Parathyroid adenoma (tissue), 2 donors: ENCODE measurements around the gene FOXO1.

ENCODE experiments used
- H2AFZ ChIP-seq: fragments of 300-600 bp; sonication (generic); one replicate; pipeline ENCODE4 v1.7.0; 2017; ENCODE audit warnings: antibody characterized with exemption, mild to moderate bottlenecking
- H3K27ac ChIP-seq: fragments of 300-600 bp; sonication (generic); one replicate; pipeline ENCODE4 v1.7.0; 2017
- H3K27me3 ChIP-seq: fragments of 300-600 bp; sonication (generic); one replicate; pipeline ENCODE4 v1.7.0; 2017; ENCODE audit warnings: low read length; ENCODE audit not compliant: control insufficient read depth, insufficient read depth
- H3K36me3 ChIP-seq: fragments of 300-600 bp; sonication (generic); one replicate; pipeline ENCODE4 v1.7.0; 2017; ENCODE audit warnings: low read length; ENCODE audit not compliant: control insufficient read depth, insufficient read depth
- H3K4me1 ChIP-seq: fragments of 300-600 bp; sonication (generic); one replicate; pipeline ENCODE4 v1.7.0; 2017; ENCODE audit warnings: control low read depth
- H3K4me2 ChIP-seq: fragments of 300-600 bp; sonication (generic); one replicate; pipeline ENCODE4 v1.7.0; 2017; ENCODE audit warnings: low read length
- H3K4me3 ChIP-seq: fragments of 300-600 bp; sonication (generic); one replicate; pipeline ENCODE4 v1.7.0; 2017; ENCODE audit warnings: low read depth, low read length
- H3K79me2 ChIP-seq: fragments of 300-600 bp; sonication (generic); one replicate; pipeline ENCODE4 v1.7.0; 2017; ENCODE audit warnings: control low read depth
- H3K9ac ChIP-seq: fragments of 300-600 bp; sonication (generic); one replicate; pipeline ENCODE4 v1.7.0; 2017; ENCODE audit warnings: mild to moderate bottlenecking
- H3K9me3 ChIP-seq: fragments of 300-600 bp; sonication (generic); one replicate; pipeline ENCODE4 v1.7.0; 2017; ENCODE audit warnings: low read length; ENCODE audit not compliant: control insufficient read depth
- TF ChIP-seq, protein P1 (sequence below): fragments of 300-600 bp; sonication (generic); IDR thresholded peaks from one replicate; pipeline ENCODE4 v1.7.0; 2017; ENCODE audit warnings: antibody characterized with exemption, mild to moderate bottlenecking
- donor health status: primary hyperparathyroidism.

FOXO1 gene

DNA sequence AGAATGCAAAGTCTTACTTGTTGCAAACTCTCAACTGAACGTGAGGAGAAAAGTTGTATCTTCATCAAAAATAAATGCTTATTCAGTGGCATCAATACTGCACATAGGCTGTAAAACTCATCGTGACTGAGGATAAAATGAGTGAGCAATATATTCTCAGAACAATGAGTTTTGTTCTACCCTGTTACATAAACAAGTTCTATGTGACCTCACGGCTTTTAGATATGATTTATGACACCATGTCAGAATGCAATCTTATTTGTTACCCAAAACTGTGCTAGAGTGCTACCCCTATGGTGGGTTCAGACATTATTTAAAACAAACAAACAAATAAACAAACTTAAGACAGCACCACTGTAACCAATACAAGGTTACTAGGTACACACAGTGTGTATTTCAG is 55.4 kb downstream of the FOXO1 start:
- Histone ChIP-seq H2AFZ (no peak overlapping the region), H3K79me2 (no peaks in the 10 kb centered on the region), H3K9ac (no peak overlapping the region), H3K9me3 (no peaks in the 10 kb centered on the region), H3K27me3 (no peaks in the 10 kb centered on the region), H3K4me3 (no peak overlapping the region), H3K36me3 (no peaks in the 10 kb centered on the region), H3K27ac (no peak overlapping the region), H3K4me2 (no peak overlapping the region), H3K4me1 (no peaks in the 10 kb centered on the region)
- TF ChIP-seq, protein P1, sequence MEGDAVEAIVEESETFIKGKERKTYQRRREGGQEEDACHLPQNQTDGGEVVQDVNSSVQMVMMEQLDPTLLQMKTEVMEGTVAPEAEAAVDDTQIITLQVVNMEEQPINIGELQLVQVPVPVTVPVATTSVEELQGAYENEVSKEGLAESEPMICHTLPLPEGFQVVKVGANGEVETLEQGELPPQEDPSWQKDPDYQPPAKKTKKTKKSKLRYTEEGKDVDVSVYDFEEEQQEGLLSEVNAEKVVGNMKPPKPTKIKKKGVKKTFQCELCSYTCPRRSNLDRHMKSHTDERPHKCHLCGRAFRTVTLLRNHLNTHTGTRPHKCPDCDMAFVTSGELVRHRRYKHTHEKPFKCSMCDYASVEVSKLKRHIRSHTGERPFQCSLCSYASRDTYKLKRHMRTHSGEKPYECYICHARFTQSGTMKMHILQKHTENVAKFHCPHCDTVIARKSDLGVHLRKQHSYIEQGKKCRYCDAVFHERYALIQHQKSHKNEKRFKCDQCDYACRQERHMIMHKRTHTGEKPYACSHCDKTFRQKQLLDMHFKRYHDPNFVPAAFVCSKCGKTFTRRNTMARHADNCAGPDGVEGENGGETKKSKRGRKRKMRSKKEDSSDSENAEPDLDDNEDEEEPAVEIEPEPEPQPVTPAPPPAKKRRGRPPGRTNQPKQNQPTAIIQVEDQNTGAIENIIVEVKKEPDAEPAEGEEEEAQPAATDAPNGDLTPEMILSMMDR, result no peak

DNA sequence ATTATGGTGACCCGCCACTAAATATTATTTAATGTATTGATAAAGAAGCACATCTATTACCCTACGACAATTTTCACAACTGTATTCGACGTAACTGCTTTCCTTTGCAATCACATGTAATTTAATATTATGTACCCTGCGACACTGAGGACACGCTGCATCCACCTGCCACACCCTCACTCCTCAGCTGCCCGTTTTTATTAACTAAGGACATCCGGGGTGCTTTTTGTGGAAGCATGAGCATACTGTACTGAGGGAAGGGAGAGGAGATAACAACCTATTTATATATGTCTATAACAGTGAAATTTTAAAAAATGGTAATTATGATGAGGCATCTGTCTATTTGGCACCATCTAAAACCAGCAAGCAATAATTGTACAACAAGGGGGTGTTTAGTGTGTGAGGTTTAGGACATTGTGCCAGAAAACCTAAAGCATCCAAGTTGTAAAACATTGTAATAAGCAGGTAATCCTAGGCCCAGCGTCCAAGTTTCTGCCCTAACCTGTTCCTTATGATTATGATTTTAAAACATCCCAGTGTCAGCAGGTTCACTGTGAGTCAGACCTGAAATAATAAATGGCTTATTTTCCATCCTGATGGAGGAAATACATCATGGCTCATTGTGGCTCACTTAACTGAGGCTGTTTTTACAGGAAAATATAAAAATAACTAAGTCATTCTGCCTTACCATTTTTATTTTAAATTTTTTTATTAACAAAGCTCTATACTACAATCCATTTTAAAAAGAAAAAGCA is 56.3 kb downstream of the FOXO1 start:
- Histone ChIP-seq H3K27me3 (no peaks in the 10 kb centered on the region), H3K27ac (no peak overlapping the region), H3K36me3 (no peaks in the 10 kb centered on the region), H3K9me3 (no peaks in the 10 kb centered on the region), H2AFZ (no peak overlapping the region), H3K4me2 (no peak overlapping the region), H3K79me2 (no peaks in the 10 kb centered on the region), H3K4me3 (no peak overlapping the region), H3K9ac (no peak overlapping the region), H3K4me1 (no peaks in the 10 kb centered on the region)
- TF ChIP-seq, protein P1, result no peak

DNA sequence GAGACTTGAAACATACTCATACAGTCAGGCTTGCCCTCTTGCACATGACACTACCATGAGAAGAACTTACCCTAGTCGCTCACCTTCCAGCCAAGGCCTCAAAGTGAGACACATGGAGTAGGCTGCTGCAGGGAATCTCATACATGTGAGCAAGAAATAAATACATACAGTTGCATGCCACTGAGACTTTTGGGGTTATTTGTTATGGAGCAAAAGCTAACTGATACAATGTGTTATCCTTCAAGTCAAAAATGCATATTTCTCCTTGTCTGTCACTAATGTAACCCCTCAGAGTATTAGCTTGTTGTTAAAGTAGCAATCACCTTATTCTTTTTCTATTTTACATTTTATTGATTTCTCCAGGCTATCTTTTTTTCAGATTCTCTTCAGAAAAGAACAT is 58.1 kb downstream of the FOXO1 start:
- Histone ChIP-seq H3K9ac (no peak overlapping the region), H2AFZ (no peak overlapping the region), H3K27me3 (no peaks in the 10 kb centered on the region), H3K27ac (no peak overlapping the region), H3K4me2 (no peak overlapping the region), H3K36me3 (no peaks in the 10 kb centered on the region), H3K79me2 (no peaks in the 10 kb centered on the region), H3K4me1 (no peaks in the 10 kb centered on the region), H3K4me3 (no peak overlapping the region), H3K9me3 (no peaks in the 10 kb centered on the region)
- TF ChIP-seq, protein P1, result no peak

DNA sequence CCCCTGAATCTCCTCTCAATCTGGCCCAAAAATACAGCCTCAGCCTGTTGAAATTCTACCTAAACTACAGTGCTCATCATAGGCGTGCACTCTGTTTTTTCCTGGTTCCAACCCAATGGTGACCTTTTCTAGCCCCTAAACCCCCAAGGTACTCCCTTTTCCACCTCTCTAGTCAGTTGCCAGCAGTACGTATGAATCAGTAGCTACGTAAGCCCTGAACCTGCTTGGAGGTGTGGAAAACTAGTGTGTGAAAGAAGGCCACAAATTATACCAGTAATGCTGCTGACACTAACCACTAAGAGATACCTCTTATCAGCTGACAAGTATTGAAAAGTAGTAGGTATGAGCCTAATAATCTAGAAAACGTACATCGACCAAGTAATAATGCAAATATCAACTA is 60.9 kb downstream of the FOXO1 start:
- no peak overlapping the region for H3K4me3 ChIP-seq
- TF ChIP-seq, protein P1, result no peak
- no peaks in the 10 kb centered on the region for H3K79me2 ChIP-seq
- no peak overlapping the region for H3K9ac ChIP-seq
- no peak overlapping the region for H3K4me2 ChIP-seq
- H3K9me3 ChIP-seq, result no peaks in the 10 kb centered on the region
- H3K36me3 ChIP-seq, result no peaks in the 10 kb centered on the region
- H3K27me3 ChIP-seq, result no peaks in the 10 kb centered on the region
- no peaks in the 10 kb centered on the region for H3K4me1 ChIP-seq
- H2AFZ ChIP-seq, result no peak overlapping the region
- H3K27ac ChIP-seq, result no peak overlapping the region

DNA sequence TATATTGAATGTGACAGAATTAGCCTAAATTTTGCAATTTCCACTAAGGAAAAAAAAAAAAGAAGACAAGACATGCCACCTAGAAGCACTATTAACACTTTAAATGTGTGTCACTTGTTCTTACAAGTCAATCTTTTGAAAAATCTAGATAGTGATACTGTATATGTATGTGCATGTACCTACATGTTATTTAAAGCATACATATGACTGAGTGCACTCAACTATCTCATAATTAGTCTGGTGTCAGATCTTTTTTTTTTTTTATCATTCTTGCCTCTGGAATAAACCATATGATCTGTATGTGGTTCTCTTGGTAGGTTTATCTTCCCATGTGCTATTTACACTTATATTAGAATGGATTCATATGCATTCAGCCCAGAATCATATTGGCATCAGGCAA is 62.3 kb downstream of the FOXO1 start:
- Histone ChIP-seq H2AFZ (no peak overlapping the region), H3K27ac (no peak overlapping the region), H3K4me3 (no peak overlapping the region), H3K4me2 (no peak overlapping the region), H3K27me3 (no peaks in the 10 kb centered on the region), H3K36me3 (no peaks in the 10 kb centered on the region), H3K4me1 (no peaks in the 10 kb centered on the region), H3K9ac (no peak overlapping the region), H3K79me2 (no peaks in the 10 kb centered on the region), H3K9me3 (no peaks in the 10 kb centered on the region)
- TF ChIP-seq, protein P1, result no peak
